ENCODE data around the gene DUSP7.

Gene DUSP7

DNA sequence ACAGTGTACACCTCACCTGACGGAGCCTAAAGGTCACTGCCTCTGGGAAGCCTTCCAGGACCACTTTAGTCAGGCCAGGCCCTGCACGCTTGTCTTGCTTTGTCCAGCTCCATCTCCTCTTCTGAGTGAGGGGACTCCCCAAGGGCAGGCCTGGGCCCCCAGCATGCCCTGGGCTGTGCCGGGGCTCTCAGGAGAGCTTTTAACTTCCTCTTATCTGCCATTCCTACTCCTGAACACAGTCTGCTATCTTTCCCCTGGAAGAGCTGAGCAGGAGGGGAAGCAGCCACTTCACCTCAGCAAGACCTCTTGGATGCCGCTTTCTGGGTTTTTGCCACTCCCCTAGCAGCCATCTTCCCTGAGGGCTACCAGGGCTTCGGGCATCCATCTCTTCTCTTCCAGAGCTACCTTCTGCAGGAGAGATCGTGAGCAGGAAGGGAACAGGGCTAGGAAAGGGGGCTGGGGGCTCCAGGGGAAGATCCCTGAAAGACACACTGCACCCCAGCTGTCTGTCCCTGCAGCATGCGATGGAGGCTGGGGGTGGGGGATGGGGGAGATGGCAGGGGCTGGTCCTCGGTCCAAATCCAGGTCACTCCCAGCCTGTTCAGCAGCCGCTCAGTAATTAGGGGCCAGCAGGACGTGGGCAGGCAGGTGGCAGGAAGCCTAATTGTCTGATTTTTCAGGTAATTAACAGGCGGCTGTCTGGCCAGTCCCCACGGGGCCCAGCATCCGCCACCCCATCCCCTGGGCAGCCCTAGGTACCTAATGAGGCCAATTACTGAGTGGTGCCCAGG lies 40.7 kb downstream of the DUSP7 start:
- in situ Hi-C loops (cut with MboI; ENCODE audit: low pct_unique_long_range_greater_than_20kb, low sequenced_read_pairs, unreplicated experiment) = no loop called here
- TF ChIP-seq, protein P1, sequence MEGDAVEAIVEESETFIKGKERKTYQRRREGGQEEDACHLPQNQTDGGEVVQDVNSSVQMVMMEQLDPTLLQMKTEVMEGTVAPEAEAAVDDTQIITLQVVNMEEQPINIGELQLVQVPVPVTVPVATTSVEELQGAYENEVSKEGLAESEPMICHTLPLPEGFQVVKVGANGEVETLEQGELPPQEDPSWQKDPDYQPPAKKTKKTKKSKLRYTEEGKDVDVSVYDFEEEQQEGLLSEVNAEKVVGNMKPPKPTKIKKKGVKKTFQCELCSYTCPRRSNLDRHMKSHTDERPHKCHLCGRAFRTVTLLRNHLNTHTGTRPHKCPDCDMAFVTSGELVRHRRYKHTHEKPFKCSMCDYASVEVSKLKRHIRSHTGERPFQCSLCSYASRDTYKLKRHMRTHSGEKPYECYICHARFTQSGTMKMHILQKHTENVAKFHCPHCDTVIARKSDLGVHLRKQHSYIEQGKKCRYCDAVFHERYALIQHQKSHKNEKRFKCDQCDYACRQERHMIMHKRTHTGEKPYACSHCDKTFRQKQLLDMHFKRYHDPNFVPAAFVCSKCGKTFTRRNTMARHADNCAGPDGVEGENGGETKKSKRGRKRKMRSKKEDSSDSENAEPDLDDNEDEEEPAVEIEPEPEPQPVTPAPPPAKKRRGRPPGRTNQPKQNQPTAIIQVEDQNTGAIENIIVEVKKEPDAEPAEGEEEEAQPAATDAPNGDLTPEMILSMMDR (IDR thresholded peaks at IDR 0.05; ENCODE audit: extremely low read depth, insufficient read depth, missing control alignments) = no peak
- no peak for DNase-seq (ENCODE audit: low spot score)

DNA sequence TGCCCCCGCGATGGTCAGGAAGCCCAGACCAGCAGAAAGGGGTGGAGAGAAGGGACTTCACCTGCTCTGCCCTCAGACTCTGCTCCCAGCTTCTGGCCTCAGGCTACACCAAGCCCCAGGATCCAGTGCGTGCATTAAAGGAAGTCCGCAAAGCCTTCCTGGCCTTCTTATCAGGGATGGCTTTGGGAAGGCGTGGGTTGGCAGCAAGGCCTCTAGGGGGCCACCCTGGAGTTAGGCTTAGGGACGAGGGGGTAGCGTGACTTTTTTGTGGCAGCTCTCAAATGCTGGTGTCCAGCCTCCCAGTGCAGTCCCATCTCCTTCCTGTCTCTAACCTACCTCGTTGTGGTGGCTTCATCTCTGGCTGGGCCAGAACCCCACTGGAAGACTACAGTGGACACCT lies 41.8 kb downstream of the DUSP7 start:
- in situ Hi-C loops (cut with MboI; ENCODE audit: low pct_unique_long_range_greater_than_20kb, low sequenced_read_pairs, unreplicated experiment) = no loop called here
- no peak for DNase-seq (ENCODE audit: low spot score)
- TF ChIP-seq, protein P1 (IDR thresholded peaks at IDR 0.05; ENCODE audit: extremely low read depth, insufficient read depth, missing control alignments) = no peak

DNA sequence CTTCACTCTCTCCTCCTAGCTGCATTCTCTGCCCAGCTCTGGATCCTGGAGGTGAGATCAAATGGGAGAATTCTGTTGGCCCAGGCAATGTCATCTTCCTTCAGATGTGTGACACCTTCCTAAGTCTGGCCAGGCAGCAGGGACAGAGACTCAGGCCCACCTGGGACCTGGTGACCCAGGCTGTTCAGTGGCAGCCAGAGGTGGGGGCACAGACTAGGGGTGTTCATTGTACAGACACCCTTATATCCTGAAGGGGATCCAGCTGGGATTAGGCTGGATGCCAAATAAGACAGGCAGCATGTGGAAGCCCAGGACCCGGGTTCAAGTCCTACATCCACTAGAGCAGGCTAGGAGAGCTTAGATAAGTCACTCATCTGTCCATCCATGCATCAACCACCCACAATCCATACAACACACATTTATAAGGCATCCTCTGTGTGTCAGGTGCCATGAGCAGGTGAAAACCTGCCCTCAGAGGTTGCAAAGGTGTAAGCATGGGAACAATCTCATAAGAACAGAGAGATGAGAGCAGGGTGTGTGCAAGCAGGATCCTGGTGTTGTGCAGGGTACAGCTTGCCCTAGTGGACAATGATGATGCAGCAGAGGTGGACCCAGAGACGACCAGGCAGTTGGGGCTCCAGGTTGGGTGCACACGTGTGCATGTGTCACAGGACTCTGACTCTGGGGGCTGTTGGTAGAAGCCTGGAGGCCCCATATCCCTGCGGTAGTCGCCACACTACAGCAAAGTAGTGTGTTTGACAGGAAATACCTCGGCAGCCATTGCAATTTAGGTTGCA lies 42.4 kb downstream of the DUSP7 start:
- TF ChIP-seq, protein P1 (IDR thresholded peaks at IDR 0.05; ENCODE audit: extremely low read depth, insufficient read depth, missing control alignments) = no peak
- DNase-seq (ENCODE audit: low spot score) = no peak
- in situ Hi-C loops (cut with MboI; ENCODE audit: low pct_unique_long_range_greater_than_20kb, low sequenced_read_pairs, unreplicated experiment) = no loop called here

DNA sequence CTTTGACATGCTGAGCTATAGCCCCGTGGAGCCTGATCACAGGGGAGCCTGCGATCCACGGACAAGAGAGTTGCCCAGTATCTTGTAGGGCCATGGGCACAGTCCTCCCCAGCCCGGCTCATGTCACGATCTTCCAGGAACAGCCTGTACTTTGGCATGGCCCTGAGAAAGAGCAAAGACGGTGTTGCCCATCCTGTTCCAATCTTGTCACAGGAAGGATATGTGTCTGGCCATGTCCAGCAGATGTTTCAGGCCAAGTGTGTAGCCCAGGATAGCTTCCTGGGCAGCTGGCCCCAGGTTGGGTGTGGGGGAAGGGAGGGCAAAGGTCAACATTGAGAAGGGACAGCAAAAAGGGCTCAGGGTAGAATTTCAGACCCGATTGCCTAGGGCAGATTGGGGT lies 43.7 kb downstream of the DUSP7 start:
- no peak for DNase-seq (ENCODE audit: low spot score)
- in situ Hi-C loops (cut with MboI; ENCODE audit: low pct_unique_long_range_greater_than_20kb, low sequenced_read_pairs, unreplicated experiment) = no loop called here
- TF ChIP-seq, protein P1 (IDR thresholded peaks at IDR 0.05; ENCODE audit: extremely low read depth, insufficient read depth, missing control alignments) = no peak

DNA sequence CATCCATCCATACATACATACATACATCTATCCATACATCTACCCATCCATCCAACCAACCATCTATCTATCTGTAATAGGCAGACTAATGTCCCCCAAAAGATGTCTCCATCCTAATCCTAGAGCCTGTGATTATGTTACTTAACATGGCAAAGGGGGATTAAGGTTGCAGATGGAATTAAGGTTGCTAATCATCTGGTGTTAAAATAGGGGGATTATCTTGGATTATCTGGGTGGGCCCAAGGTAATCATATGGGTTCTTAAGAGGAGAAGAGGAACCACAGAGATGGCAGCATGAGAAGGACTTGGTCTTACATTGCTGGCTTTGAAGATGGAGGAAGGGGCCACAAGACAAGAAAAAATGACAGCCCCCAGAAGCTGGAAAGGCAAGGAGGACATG lies 45.9 kb downstream of the DUSP7 start:
- no peak for DNase-seq (ENCODE audit: low spot score)
- in situ Hi-C loops (cut with MboI; ENCODE audit: low pct_unique_long_range_greater_than_20kb, low sequenced_read_pairs, unreplicated experiment) = no loop called here
- TF ChIP-seq, protein P1 (IDR thresholded peaks at IDR 0.05; ENCODE audit: extremely low read depth, insufficient read depth, missing control alignments) = no peak

DNA sequence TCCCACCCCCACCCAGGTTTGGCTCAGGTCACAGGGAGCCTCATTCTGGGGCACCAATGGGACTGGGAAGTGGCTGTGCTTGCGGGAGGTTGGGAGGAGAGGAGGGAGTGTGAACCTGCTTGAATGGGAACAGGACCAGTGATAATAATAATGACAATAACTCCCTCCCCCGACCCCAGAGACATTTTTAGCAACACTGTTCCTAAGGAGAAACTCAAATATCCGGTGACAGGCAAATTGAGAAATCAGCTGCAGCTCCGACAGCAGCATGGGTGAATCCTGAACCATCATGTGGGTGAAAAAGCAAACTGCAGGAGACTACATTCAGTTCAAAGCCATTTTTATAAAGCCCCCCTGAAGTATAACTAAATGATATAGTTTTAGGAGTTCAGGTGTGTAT lies 49.1 kb downstream of the DUSP7 start:
- TF ChIP-seq, protein P1 (IDR thresholded peaks at IDR 0.05; ENCODE audit: extremely low read depth, insufficient read depth, missing control alignments) = no peak
- in situ Hi-C loops (cut with MboI; ENCODE audit: low pct_unique_long_range_greater_than_20kb, low sequenced_read_pairs, unreplicated experiment) = no loop called here
- DNase-seq (ENCODE audit: low spot score) = no peak
